ENCODE results near the gene AFF3.

The AFF3 gene

DNA sequence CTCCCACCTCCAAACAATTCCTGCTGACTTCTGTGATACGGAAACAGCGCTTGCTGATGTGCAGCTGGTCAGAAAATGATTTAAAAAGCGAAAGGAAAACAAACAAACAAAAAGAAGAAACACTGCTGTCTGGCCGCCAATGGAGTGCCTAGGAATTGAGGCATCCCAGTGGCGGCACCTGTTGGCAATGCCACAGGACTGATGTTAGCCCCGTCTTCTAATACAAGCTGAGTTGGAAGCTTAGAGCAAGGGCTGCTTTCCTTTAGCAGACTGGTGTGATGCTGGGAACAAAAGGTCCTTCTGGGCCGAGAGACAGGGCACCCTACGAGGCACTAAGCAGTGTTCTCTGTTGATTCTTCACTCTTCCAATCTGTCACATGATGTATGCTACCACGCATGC, 489.0 kb downstream of the AFF3 start:
- no peak for DNase-seq

- DNase-seq: no peak
Measured at GRCh38 chr2:99652862-99653261, 489.5 kb downstream of the AFF3 start.

GRCh38 chr2:99651930-99652670, 490.3 kb downstream of the AFF3 start:
- no peak for DNase-seq

GRCh38 chr2:99648906-99649789, 493.2 kb downstream of the AFF3 start:
- DNase-seq: no peak

DNA sequence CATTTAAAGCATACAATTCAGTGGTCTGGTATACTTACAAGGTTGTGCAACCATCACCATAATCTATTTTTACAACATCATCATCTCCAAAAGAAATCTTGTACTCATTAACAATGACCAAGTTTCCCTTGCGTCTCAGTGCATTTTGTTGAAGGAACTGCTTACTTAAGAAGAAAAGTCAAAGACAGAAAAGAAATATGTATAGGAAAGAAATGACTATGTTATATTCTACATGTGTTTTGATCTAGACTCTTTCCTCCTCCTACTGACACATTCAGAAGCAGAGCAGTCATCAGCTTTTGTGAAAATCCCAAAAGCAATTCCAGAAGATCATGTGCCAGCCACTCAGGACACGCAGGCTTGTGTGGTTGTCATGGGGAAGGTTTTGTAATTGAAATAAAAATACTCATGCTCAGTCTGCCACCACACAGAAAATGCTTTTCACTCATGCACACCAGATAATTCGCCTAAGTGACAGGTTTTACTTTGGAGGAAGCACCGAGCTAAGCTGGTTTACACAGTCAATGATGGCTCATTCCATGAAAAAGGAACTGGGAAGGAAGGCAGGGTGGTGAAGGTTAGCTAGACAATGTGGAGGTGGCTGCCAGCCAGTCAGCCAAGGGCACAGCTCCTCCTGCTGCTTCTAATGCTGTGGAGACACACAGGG, 494.1 kb downstream of the AFF3 start:
- no peak for DNase-seq

- DNase-seq: no peak
Measured at GRCh38 chr2:99645960-99646359, 496.4 kb downstream of the AFF3 start.

DNA sequence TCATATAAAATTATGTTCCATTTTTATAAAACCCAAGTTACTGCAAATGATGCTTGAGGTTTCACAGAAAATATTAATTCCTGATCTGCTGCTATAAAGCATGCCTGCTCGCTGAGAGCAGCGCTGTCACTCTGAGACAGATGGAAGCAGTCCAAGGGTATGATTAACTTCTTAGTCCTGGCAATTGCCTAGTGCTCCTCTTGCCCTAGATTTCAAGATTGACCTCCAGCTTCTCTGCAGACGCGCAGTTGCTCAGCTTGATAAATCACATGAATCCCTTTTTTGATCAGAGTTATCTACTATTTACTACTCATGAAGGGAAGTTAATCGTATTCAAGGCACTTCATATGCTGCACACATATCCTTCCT, 498.0 kb downstream of the AFF3 start:
- no peak for DNase-seq

DNA sequence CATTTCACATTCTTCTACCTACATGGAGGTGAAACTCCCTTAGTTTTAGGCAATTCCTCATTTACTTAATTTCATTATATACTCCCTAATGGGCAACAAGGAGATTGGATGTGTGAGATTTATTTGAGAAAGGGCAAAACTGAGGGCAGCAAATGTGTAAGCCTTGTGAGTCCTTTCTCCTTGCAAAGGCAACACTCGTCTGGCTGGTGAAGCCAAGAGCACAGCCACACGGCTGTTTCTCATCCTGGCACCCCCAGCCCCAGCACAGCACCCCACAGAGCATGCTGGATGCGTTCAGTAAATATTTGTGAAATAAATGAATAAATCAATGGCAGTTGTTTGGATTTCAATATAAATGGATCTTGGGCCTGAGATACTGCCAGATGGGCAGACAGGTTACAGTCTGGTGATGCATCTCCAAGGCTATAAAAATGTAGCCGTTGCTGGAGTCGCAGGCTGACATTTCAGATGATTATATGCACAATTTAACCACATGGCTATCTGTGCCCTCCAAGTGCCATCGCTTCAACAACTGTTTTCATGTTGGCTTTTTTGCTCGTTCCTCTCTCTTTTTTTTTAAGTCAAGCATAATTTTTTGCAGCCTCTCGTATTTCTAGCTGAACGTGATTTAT, 498.5 kb downstream of the AFF3 start:
- DNase-seq: no peak

- no peak for DNase-seq
Measured at GRCh38 chr2:99641999-99642398, 500.4 kb downstream of the AFF3 start.

DNA sequence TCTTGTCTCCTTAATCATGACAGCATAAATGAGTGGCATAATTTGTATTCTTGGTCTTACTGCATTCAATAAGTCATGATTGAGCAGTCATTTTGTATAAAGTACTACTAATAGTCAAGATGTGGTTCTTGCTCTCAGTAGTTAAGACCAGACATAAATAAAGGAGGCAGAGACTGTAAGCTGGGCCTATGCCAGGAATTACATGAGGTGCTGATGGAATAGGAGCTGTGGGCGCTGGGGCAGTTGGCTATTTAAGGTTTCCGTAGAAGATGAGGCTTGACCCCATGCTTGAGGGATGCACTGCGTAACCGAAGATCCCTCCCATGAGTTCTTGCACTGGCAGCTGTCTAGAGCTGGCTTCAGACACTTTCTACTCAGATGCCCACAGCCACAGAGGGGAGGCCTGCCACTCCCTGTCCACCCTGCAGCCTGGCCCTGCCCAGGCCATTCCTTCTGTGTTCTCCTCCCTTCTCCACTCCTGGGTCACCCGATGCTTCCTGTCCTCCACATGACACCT, 501.7 kb downstream of the AFF3 start:
- DNase-seq: no peak

DNA sequence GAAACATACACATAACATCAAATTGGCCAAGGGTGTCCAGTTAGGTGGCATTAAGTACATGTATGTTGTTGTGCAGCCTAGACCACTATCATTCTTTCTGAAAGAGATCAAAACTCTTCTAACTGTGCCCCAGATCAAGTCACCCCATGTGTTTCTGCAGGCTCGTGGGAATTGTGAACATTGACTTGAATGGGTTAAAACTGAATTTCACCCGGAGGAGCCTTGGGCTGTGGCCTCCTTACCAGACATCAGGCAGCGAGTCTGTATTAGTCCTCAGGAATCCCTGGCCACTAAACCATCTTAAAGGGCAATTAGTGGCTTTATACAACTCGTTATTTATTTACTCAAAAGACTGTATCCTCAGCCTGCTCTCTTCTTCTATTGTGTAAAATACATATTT, 503.6 kb downstream of the AFF3 start:
- DNase-seq: no peak

GRCh38 chr2:99637159-99637697, 505.2 kb downstream of the AFF3 start:
- no peak for DNase-seq

DNA sequence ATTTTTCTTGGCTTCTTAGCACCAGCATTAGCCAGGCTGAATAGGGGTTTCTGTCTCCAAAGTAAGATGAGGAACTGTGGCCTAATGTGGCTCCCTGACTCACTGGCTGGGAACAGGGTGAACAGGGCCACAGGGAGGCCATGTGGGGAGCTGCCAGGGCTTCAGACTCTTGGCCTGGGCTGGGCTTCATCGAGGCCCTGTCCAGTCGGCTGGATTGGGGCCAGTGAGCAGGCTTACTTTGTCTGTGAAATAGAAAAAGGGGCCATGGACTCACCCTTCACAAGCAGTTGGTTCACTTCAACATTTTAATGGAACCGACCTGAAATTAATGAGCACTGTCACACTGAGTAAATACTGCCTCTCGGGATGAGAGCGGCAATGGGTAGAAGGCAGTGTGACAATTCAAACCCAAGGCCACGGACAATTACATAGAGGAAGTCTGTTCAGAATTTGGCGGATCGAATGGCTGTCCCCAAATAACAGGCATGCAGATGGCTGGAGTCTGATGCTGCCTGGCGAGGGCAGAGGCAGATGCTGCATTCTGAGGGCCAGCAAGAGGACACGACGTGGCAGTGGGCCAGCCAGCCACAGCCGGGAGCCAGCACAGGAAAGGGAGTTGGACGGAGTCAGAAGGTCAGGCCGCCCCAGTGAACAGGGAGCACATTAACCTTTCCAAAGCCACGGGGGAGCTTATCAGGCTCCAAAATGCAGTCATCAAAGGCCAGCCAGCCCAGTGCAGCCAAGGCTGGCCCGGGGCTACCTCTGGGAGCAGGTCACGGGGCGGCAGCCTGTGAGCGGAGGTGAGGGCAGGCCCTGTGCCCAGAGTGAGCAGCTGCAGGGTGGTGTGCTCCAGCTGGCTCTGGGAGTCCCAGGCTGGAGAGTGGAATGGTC, 506.0 kb downstream of the AFF3 start:
- DNase-seq: no peak

DNA sequence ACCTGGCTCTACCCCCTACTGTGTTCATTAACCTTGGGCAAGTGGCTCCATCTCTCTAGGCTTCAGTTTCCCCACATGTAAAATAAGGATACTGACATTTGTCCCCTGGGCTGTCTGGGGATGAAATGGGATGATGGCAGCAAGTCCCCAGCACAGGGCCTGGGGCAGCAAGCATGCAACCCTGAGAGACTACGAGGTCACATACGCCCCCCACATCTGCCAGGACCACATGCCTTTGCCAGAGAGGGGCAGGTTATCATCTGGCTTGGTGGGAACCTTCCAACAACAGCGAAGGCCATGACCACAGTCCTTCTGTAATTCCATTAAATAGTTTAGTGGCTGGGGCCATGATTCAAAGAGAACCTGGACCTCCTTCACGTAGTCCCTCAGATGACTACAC, 506.7 kb downstream of the AFF3 start:
- no peak for DNase-seq

DNA sequence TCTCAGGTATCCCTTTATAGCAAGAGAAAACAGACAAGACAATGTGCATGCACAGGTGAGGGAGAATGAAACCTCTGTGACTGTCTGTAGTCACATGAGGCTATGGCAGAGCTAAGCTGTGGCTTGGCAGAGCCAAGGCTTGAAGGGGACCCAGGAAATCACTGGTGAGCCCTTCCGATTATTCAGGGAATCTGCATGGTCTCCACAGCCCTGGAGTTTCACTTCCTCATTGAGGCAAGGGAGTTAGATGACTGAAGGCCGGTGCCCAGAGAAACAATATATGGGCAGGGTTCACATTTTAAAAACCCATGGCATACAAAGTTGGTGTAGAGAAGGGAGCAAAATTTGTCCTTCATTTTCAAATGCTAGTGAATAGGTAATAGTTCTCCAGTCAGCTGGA, 508.2 kb downstream of the AFF3 start:
- no peak for DNase-seq

- DNase-seq: no peak
Measured at GRCh38 chr2:99631700-99632099, 510.7 kb downstream of the AFF3 start.

GRCh38 chr2:99629320-99629719, 513.1 kb downstream of the AFF3 start:
- no peak for DNase-seq

- no peak for DNase-seq
Measured at GRCh38 chr2:99626158-99626557, 516.2 kb downstream of the AFF3 start.

- DNase-seq: no peak
Measured at GRCh38 chr2:99624677-99625076, 517.7 kb downstream of the AFF3 start.

DNA sequence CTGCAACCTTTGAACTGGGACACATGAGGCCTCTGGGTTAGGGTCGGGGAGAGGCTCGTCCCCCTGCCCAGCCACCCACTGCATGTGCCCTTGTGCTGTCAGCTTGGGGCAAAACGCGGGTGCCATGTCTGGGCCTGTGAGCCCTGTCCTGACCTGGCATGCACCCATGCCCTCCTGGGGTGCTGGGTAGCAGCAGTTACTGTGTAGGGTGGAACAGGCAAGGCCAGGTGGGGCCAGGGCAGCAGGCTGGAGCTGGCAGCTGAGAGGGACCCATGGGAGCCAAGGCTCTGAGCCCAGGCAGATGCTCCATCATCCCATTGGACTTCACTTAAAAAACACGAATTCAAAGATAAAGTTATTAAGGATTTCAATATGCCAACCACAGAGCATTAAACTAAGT, 518.8 kb downstream of the AFF3 start:
- DNase-seq: no peak

DNA sequence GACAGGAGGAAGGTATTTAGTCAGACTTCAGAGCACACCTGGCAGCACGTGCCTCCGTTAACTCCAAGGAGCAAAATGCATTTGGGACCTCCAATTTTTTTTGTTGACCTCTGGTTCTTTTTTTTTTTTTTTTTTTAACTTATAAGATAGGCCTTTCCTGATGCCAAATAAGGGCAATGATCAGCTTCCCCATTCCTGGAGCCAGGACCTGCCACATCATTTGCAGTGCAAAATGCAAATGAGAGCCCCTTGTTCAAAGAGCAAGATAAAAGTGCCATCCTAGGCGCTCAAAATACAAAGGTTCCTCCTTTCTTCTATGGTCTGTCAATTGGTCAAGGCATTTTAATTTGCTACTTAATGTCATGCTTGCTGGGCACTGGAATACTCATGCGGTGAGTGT, 519.4 kb downstream of the AFF3 start:
- no peak for DNase-seq

- DNase-seq: no peak
Measured at GRCh38 chr2:99622534-99622933, 519.9 kb downstream of the AFF3 start.
